Activated CD8-positive, alpha-beta T cell treated with anti-CD3 and anti-CD28 coated beads, Interleukin-2, amount 10 ng/mL, durations not matched to agents 7 days and 5 days (primary cell): ENCODE measurements around the gene MB21D2. TPM values are rescaled to one million over a fixed set of nuclear protein-coding genes. Genes with fewer than 3 reads are reported as not detected.

Source experiments
- ATAC-seq: fragments of 150-1000 bp; cut with Tn5 transposase; one replicate; pipeline ENCODE4 v1.10.0; 2021; ENCODE audit warnings: moderate library complexity
- CTCF ChIA-PET: fragments of 350-600 bp; sonication (Branson Sonifier 250); formaldehyde crosslinking; loops from one replicate; lab custom pipeline; 2021; ENCODE audit warnings: antibody characterized with exemption; lab: Charles Lee
- POLR2A ChIA-PET: fragments of 350-600 bp; sonication (Branson Sonifier 250); formaldehyde crosslinking; loops from one replicate; lab custom pipeline; 2021; ENCODE audit warnings: antibody characterized with exemption; lab: Charles Lee
- DNase-seq: peaks from one replicate; pipeline ENCODE4 v3.0.0-alpha.2; 2020
- H3K27ac Mint-ChIP-seq: one replicate; pipeline ENCODE4 v1.8.0; 2021; ENCODE audit warnings: mild to moderate bottlenecking, mixed read lengths
- H3K27me3 Mint-ChIP-seq: one replicate; pipeline ENCODE4 v1.8.0; 2021; ENCODE audit warnings: low read depth, mixed read lengths
- H3K36me3 Mint-ChIP-seq: one replicate; pipeline ENCODE4 v1.8.0; 2021; ENCODE audit warnings: low read depth, mixed read lengths
- H3K4me1 Mint-ChIP-seq: one replicate; pipeline ENCODE4 v1.8.0; 2021; ENCODE audit warnings: low read depth, mixed read lengths
- H3K4me3 Mint-ChIP-seq: one replicate; pipeline ENCODE4 v1.8.0; 2021; ENCODE audit warnings: mild to moderate bottlenecking, mixed read lengths
- H3K9me3 Mint-ChIP-seq: one replicate; pipeline ENCODE4 v1.8.0; 2022; ENCODE audit warnings: mixed read lengths; ENCODE audit not compliant: insufficient read depth
- total RNA-seq, 2 experiments: library from RNA; stranded (reverse); gene quantifications; one replicate each; pipeline ENCODE4 v1.2.3, GENCODE V29; 2021

Gene MB21D2
- total RNA-seq, 2 experiments from 2014 or later: 6.5 to 7.2 TPM

DNA sequence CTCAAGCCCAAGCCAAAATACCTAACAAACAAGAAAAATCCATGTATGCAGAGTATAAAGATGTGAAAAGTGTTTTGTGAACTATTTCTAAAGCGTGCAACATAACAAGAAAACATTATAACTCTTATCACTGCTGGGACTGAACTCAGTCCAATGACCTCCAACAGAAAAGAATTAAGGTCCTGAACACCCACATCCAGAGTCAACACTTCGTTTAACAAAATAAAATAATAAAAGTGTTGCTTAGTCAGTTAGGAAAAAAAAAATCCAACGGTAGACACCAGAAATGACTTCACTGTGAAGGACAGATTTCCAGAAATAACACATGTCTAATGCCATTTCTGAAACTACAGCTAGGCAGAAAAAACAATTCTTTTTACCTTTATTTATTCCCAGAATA lies 28.0 kb downstream of the MB21D2 start:
- Mint-ChIP-seq H3K9me3 (no peaks in the 10 kb centered on the region), H3K4me1 (peaks cover 72% of the 10 kb centered on the region), H3K36me3 (peaks cover 6% of the 10 kb centered on the region), H3K27ac (no peak overlapping the region), H3K4me3 (no peak overlapping the region), H3K27me3 (peaks cover 2% of the 10 kb centered on the region)
- ChIA-PET POLR2A (no interaction called here), CTCF (interaction anchor here (0.7 to 2.0 kb wide), 4 partner anchors 9 to 125 kb away, joined by 3 to 5 read pairs (median 4); no protein-coding TSS in a partner anchor)
- DNase-seq: no peak
- no peak for ATAC-seq

DNA sequence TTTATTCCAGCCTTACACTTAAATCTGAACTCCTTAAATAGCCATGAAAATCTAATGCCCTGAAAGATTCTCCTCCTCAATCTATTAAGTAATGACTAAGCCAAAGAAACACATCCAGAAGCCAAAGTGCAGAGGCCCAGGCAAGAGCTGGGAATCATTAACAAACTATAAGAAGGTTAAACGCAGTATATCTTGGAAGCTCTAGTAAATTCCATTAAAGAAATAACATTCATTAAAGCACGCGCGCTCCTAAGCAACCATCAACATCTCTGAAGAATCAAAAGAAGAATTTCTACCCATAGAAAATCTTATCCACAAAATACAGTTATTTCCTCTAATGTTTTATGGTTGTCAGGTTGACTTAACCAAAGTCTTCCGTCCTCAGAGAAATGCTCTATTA lies 29.5 kb downstream of the MB21D2 start:
- ChIA-PET POLR2A (interaction anchor here (1.4 kb wide), 1 partner anchor 30 kb away, joined by 3 read pairs; the partner anchor contains the start of gene MB21D2), CTCF (interaction anchor here (1.1 to 1.9 kb wide), 2 partner anchors 29 to 75 kb away, joined by 5 read pairs; partner anchors contain the start of gene MB21D2)
- H3K36me3 Mint-ChIP-seq: peaks cover 5% of the 10 kb centered on the region

DNA sequence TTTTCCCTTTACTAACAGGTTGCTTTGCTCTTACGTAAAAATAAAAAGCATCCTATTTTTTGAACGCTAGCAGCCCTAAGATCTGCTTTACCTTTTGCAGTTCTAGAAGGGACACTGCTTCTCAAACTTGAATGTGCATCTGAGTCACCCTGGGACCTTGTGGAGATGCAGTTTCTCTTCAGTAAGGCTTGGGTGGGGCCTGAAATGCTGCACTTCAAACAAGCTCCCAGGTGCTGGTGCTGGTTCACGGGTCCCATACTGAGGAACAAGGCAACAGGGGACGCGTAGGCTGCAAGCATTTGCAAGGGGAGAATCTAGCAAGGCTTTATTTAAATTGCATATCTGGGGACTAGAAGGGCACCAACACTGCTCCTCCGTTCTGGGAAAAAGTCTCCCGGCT lies 30.0 kb downstream of the MB21D2 start:
- Mint-ChIP-seq H3K4me1 (peaks cover 53% of the 10 kb centered on the region), H3K9me3 (no peaks in the 10 kb centered on the region), H3K4me3 (no peak overlapping the region), H3K27me3 (peaks cover 2% of the 10 kb centered on the region), H3K36me3 (peaks cover 5% of the 10 kb centered on the region), H3K27ac (no peak overlapping the region)
- DNase-seq (no peak), ATAC-seq (no peak)
- ChIA-PET POLR2A (interaction anchor here (1.4 kb wide), 1 partner anchor 30 kb away, joined by 3 read pairs; the partner anchor contains the start of gene MB21D2), CTCF (interaction anchor here (1.1 to 1.9 kb wide), 2 partner anchors 30 to 75 kb away, joined by 5 read pairs; partner anchors contain the start of gene MB21D2)

More for the DNA sequence above, 29.5 kb downstream of the MB21D2 start:
- Mint-ChIP-seq H3K4me1 (peaks cover 58% of the 10 kb centered on the region), H3K27ac (no peak overlapping the region), H3K27me3 (peaks cover 2% of the 10 kb centered on the region), H3K9me3 (no peaks in the 10 kb centered on the region), H3K4me3 (no peak overlapping the region)
- DNase-seq: no peak
- ATAC-seq: no peak

DNA sequence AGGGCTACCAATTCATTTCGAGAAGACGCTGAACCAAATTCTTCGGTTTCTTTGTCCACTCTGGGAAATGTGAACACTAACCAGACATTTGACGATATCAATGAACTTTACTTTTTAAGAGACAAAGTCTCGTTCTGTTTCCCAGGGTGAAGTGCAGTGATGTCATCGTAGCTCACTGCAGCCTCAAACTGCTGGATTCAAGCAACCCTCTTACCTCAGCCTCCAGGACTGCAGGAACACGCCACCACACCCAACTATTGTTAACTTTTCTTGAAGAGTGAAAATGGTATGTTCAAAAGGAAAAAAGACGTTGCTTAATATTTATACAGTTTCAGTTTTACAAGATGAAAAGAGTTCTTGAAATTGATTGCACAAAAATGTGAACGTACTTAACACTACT lies 30.6 kb downstream of the MB21D2 start:
- peaks cover 47% of the 10 kb centered on the region for H3K4me1 Mint-ChIP-seq
- POLR2A ChIA-PET: no interaction called here

DNA sequence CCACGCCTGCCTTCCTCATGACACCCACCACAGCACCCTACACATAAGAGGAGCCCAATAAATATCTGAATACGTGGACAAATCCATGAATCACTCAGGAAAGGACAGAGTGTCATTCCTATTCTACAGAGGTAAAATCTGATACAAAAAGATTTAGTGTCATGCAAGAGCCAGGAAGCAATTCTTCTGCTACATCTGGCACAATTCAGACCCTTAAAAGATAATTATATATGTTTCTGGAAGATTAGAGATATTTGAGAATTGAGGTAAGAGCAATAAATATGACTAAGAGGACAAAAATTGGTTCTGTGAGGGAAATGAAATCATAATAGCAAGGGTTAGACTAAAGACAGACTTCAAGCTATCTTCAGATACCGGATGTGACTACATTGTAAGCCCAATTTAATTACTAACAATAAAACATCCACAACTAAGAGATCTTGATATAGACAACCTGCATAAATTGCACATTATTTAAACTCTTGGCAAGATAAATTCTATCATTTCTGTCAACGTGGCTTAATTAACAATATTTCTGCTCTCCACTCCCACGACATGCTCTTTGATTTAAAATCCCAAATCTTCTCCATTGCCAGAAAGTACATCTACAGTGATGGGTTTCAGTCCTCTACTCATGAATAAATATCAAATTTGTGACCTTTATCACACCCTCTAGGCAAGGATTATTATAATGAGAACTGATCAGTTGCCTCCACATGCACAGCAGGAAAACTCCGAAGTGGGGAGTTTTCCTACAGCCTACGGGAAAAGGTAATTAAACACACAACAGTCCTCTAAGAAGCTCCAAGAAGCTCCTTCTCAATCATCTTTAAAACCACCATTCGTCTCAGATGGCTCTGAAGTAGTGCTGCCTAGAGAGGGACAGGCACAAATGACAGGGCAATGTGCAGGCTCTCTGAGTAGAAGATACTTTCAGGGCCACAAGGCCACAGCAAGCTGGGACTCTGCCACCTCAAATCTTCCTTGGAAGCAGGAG lies 32.6 kb downstream of the MB21D2 start:
- ATAC-seq (no peak), DNase-seq (no peak)
- peaks cover 28% of the 10 kb centered on the region for H3K4me1 Mint-ChIP-seq
- CTCF ChIA-PET: no interaction called here
- peaks cover 2% of the 10 kb centered on the region for H3K27me3 Mint-ChIP-seq
- H3K9me3 Mint-ChIP-seq: no peaks in the 10 kb centered on the region
- POLR2A ChIA-PET: no interaction called here
- H3K36me3 Mint-ChIP-seq: peaks cover 3% of the 10 kb centered on the region
- no peak overlapping the region for H3K27ac Mint-ChIP-seq
- no peak overlapping the region for H3K4me3 Mint-ChIP-seq

More for the DNA sequence above, 30.6 kb downstream of the MB21D2 start:
- Mint-ChIP-seq H3K4me3 (no peak overlapping the region), H3K9me3 (no peaks in the 10 kb centered on the region), H3K27me3 (peaks cover 2% of the 10 kb centered on the region), H3K36me3 (peaks cover 5% of the 10 kb centered on the region), H3K27ac (no peak overlapping the region)
- ATAC-seq (no peak), DNase-seq (no peak)
- CTCF ChIA-PET: no interaction called here

DNA sequence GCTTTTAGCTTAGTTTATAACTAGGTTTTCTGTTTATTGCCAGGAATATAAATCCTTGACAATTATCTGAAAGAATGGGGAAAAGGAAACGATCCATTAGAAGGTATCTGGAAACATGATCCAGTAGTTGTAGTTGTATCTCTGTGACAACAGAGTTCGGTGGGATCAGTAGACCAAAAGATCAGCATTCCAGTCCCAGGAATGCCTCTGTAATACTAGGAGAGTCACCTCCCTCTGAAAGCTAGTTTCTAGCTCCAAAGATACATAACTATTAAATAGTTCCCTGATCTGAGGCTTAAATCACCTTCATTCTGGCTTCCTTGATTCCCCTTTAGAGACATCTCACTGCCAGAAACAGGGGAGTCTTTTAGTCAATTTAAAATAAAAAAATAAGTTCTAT lies 34.1 kb downstream of the MB21D2 start:
- ChIA-PET CTCF (no interaction called here), POLR2A (no interaction called here)
- H3K27ac Mint-ChIP-seq: no peak overlapping the region

DNA sequence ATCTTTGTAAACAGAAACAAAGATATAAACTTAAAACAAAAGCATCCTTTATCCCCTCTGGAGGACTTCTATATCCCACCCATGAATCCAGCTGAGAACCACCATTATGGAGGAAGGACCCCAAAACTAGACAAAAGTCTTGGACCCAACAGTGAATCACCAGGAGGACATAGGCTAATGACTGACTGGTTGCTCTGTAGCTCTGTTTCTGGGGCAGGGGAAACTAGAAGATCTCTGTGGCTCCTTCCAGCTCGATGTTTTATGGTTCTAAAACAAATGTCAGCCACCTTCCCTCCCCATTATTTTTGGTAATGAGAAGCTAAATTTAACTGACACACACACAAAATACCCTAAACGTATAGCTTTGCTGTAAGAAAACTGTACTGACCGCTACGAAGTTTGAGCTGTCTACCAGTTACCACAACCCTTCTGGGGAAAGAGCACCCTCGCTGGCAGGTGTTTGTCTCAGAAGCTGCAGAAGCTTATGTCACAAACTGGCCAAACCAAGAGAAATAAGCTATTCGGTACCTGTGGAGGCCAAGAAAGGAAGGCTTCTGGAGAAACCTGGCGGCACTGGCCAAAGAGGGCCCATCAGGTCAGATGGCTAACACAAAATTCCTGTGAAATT lies 36.4 kb downstream of the MB21D2 start:
- no peaks in the 10 kb centered on the region for H3K9me3 Mint-ChIP-seq
- ChIA-PET POLR2A (no interaction called here), CTCF (interaction anchor here (1.4 to 1.6 kb wide), 2 partner anchors 8 to 34 kb away, joined by 3 to 4 read pairs; no protein-coding TSS in a partner anchor)
- H3K27ac Mint-ChIP-seq: no peak overlapping the region
- ATAC-seq (no peak), DNase-seq (no peak)
- peaks cover 5% of the 10 kb centered on the region for H3K4me1 Mint-ChIP-seq
- H3K4me3 Mint-ChIP-seq: no peak overlapping the region
- H3K27me3 Mint-ChIP-seq: no peaks in the 10 kb centered on the region
- H3K36me3 Mint-ChIP-seq: peaks cover 2% of the 10 kb centered on the region

More for the DNA sequence above, 34.1 kb downstream of the MB21D2 start:
- Mint-ChIP-seq H3K9me3 (no peaks in the 10 kb centered on the region), H3K27me3 (peaks cover 2% of the 10 kb centered on the region), H3K4me1 (peaks cover 13% of the 10 kb centered on the region), H3K36me3 (peaks cover 3% of the 10 kb centered on the region), H3K4me3 (no peak overlapping the region)
- DNase-seq (no peak), ATAC-seq (no peak)

DNA sequence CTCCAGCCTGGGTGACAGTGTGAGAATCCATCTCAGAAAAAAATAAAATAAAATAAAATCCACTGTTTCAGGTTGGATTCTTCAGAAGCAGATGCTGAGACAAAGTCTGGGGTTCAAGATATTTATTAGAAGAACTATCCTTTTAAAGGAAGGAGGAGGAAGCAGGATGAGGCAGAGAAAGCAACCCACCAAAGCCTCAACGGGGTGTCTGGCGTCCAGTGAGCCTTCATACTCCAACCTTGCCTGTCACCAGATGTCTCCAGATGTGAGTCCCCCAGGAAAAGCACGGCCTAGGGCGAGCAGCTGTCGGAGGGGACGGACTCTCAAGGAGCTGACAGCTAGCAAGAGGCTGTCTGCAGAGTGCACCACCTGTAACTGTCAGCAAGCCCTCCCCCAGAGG lies 37.3 kb downstream of the MB21D2 start:
- peaks cover 9% of the 10 kb centered on the region for H3K4me1 Mint-ChIP-seq
- ChIA-PET POLR2A (no interaction called here), CTCF (interaction anchor here (1.6 kb wide), 1 partner anchor 9 kb away, joined by 4 read pairs; no protein-coding TSS in a partner anchor)
- ATAC-seq (no peak), DNase-seq (no peak)
- peaks cover 2% of the 10 kb centered on the region for H3K36me3 Mint-ChIP-seq
- H3K27me3 Mint-ChIP-seq: no peaks in the 10 kb centered on the region
- no peak overlapping the region for H3K4me3 Mint-ChIP-seq
- no peaks in the 10 kb centered on the region for H3K9me3 Mint-ChIP-seq
- no peak overlapping the region for H3K27ac Mint-ChIP-seq

DNA sequence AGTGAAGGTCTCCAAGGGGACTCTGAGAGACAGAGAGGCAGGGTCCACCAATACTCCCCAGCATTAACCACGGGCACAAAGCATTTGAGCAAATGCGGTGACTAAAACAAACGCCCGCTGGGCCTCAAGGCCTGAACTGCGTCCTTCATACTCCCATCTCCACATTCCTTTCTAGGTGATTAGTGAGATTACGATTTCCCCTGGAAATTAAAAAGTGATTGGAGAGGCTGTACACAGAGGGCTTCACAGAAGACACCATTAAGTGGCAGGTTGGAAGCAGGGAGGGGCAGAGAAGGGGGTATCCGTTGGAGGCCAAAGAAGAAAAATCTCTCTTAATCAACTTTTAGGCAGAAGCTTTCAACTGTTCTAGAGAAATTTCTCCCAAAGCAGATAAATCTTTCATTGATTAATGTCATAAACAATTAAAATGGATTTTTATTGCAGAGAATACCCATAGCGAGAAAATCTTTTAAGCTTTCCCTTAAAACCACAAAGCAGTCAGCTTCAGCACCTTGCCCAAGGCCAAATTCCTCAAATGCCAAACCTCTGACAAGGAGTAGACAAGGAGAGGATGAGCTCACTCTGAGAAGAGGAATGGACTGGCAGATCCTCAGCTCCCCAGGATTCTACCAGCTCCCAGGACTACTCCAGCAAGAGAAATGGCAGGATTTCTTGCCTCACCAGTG lies 38.2 kb downstream of the MB21D2 start:
- Mint-ChIP-seq H3K4me3 (no peak overlapping the region), H3K27me3 (no peaks in the 10 kb centered on the region), H3K27ac (no peak overlapping the region), H3K9me3 (no peaks in the 10 kb centered on the region), H3K4me1 (peaks cover 9% of the 10 kb centered on the region), H3K36me3 (peaks cover 2% of the 10 kb centered on the region)
- ATAC-seq (no peak), DNase-seq (no peak)
- ChIA-PET CTCF (no interaction called here), POLR2A (no interaction called here)

DNA sequence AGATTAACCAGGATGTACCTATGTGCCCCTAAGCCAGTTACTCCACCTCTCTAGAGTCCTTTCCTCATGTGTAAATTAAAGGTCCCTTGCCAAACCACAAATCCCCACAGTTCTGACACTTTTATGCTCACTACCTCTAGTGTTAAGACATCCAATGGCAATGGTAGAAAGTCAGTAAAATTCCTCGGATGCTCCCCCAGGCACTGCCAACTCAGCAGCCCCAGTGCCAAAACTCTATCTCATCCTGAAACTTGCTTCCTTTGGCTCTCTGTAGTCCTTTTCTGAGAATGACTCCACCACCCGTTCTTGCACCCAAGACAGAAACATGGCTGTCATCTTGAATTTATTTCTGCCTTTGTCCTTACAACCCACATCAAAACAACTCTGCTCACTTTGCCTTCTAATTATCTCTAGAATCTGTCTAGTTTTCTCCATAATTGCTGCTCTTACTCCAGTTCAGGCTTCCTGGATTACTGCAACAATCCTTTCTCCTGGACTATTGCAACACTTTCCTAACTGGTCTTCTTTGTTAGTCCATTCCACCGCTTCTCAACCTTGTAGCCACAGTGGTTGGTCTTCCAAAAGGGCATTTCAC lies 41.6 kb downstream of the MB21D2 start:
- Mint-ChIP-seq H3K9me3 (no peaks in the 10 kb centered on the region), H3K4me1 (peaks cover 9% of the 10 kb centered on the region), H3K36me3 (no peaks in the 10 kb centered on the region), H3K4me3 (no peak overlapping the region), H3K27ac (no peak overlapping the region), H3K27me3 (no peaks in the 10 kb centered on the region)
- ChIA-PET CTCF (no interaction called here), POLR2A (no interaction called here)
- ATAC-seq (no peak), DNase-seq (no peak)

DNA sequence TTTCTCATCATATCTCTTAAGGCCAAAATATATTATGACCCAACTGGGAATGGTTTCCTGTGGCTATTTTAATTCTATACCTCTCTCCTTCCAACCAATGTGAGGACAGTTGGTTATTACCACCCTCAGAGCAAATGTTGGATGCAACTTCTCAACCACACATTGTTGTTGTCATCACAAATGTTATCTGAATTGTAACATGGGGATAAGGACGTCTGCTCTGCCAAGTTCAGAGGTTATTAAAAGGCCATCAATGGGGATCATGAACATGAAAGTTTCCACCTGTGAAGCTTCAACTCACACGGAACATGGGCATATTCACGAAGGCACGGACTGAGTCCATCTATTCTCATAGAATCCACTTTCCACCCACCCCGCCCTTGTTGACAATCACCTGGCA lies 46.8 kb downstream of the MB21D2 start:
- no peaks in the 10 kb centered on the region for H3K4me1 Mint-ChIP-seq
- H3K27me3 Mint-ChIP-seq: no peaks in the 10 kb centered on the region
- no peak overlapping the region for H3K27ac Mint-ChIP-seq
- ATAC-seq: no peak
- DNase-seq: no peak
- ChIA-PET CTCF (no interaction called here), POLR2A (no interaction called here)
- no peaks in the 10 kb centered on the region for H3K9me3 Mint-ChIP-seq
- H3K36me3 Mint-ChIP-seq: no peaks in the 10 kb centered on the region
- H3K4me3 Mint-ChIP-seq: no peak overlapping the region
